Fibroblast of pulmonary artery (primary cell): ENCODE measurements around the gene PHF21B.
A peak's percentile ranks its signal among the peaks of the same experiment; 100 is the strongest.

Experiments used
- DNase-seq: peaks from one replicate; pipeline ENCODE4 v3.0.0-alpha.2; 2010; ENCODE audit warnings: low read depth
- H3K4me3 ChIP-seq: replicated peaks from 2 replicates; pipeline ENCODE4 v1.5.1; 2011; ENCODE audit warnings: low read depth, mild to moderate bottlenecking, control low read depth, low read length, moderate library complexity
- CTCF ChIP-seq: IDR thresholded peaks from 2 replicates; pipeline ENCODE4 v1.5.1; 2011; ENCODE audit warnings: mild to moderate bottlenecking, control low read depth, low read length, inconsistent platforms; ENCODE audit errors: missing control alignments

The PHF21B gene

GRCh38 chr22:44879301-44879680, 130.5 kb downstream of the PHF21B start:
- no peak overlapping the region for H3K4me3 ChIP-seq
- TF ChIP-seq CTCF, result no peak
- DNase-seq, result no peak

GRCh38 chr22:44878483-44879300, 131.1 kb downstream of the PHF21B start:
- no peak for DNase-seq

GRCh38 chr22:44876921-44877320, 132.9 kb downstream of the PHF21B start:
- TF ChIP-seq CTCF, result no peak
- no peak for DNase-seq
- no peak overlapping the region for H3K4me3 ChIP-seq

More at GRCh38 chr22:44878483-44879300, 131.1 kb downstream of the PHF21B start:
- TF ChIP-seq CTCF, result no peak
- H3K4me3 ChIP-seq, result no peak overlapping the region

GRCh38 chr22:44871782-44872181, 138.0 kb downstream of the PHF21B start:
- no peak for DNase-seq
- H3K4me3 ChIP-seq, result no peak overlapping the region
- TF ChIP-seq CTCF, result no peak

GRCh38 chr22:44870021-44870420, 139.8 kb downstream of the PHF21B start:
- DNase-seq, result peak; percentile 11
- H3K4me3 ChIP-seq, result no peak overlapping the region
- TF ChIP-seq CTCF, result no peak

GRCh38 chr22:44869196-44869595, 140.6 kb downstream of the PHF21B start:
- no peak for DNase-seq
- no peak for TF ChIP-seq CTCF

More at GRCh38 chr22:44869196-44869595, 140.6 kb downstream of the PHF21B start:
- H3K4me3 ChIP-seq, result no peak overlapping the region
